Epithelial cell of proximal tubule (primary cell): ENCODE measurements around the gene HJURP. TPM values are rescaled to one million over a fixed set of nuclear protein-coding genes. Genes with fewer than 3 reads are reported as not detected.

Source experiments
- DNase-seq: peaks from one replicate; pipeline ENCODE4 v3.0.0-alpha.2; 2011; ENCODE audit warnings: low read depth
- H3K4me3 ChIP-seq: 2 replicates; pipeline ENCODE4 v1.5.1; 2011; ENCODE audit warnings: low read depth, mild to moderate bottlenecking, low read length
- total RNA-seq: library from RNA; depleted of rRNA; stranded (reverse); fragments of >200 nt; gene quantifications from 2 replicates; pipeline ENCODE4 v1.2.3, GENCODE V29; 2015
- TF ChIP-seq, protein P1 (sequence below): conservative IDR thresholded peaks from 2 replicates; pipeline ENCODE4 v1.5.1; 2012; ENCODE audit warnings: low read depth, mild to moderate bottlenecking, low read length

Gene HJURP
- total RNA-seq, 1 donor from 2014 or later, result 64.9 TPM

DNA sequence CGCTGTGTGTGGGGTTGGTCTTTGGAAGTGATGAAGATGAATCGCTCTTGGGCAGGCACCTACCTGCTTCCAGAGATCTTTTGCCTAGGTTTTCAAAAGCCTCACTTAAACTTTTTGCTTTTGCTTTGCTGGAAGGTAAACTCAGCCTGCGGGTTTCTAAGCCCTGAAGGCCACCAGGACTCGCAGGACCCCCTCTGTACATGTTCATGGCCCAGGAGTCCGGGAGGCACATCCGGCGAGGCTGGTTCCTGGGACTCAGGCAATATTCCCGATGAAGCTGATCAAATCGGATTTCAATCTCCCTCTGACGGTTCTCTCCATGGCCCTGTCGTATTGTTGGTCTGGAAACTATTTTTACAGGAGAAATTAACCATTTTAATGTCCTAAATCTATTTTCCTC is 13.2 kb downstream of the HJURP start:
- no peak for DNase-seq
- TF ChIP-seq, protein P1, sequence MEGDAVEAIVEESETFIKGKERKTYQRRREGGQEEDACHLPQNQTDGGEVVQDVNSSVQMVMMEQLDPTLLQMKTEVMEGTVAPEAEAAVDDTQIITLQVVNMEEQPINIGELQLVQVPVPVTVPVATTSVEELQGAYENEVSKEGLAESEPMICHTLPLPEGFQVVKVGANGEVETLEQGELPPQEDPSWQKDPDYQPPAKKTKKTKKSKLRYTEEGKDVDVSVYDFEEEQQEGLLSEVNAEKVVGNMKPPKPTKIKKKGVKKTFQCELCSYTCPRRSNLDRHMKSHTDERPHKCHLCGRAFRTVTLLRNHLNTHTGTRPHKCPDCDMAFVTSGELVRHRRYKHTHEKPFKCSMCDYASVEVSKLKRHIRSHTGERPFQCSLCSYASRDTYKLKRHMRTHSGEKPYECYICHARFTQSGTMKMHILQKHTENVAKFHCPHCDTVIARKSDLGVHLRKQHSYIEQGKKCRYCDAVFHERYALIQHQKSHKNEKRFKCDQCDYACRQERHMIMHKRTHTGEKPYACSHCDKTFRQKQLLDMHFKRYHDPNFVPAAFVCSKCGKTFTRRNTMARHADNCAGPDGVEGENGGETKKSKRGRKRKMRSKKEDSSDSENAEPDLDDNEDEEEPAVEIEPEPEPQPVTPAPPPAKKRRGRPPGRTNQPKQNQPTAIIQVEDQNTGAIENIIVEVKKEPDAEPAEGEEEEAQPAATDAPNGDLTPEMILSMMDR, result no peak
- no peak overlapping the region for H3K4me3 ChIP-seq

DNA sequence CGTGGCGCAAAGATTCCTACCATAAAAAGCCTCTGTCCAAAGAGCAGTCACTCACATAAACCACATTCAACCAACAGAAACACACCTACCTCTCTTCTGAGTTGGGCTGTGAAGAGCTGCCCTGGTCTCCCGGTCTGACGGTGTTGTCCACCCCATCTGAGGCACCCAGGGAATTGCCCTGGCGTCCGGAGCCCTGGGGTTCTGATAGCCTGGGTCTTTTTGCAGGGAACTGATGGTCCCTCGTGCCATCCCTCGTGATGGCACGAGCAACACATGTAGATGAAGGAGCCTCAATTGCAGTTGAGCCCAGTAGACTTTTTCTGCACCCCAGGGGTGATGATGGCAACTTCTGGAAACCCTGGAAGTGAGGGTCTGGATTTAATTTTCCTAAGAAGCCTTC is 13.8 kb downstream of the HJURP start:
- no peak overlapping the region for H3K4me3 ChIP-seq
- DNase-seq, result no peak
- TF ChIP-seq, protein P1, result no peak

DNA sequence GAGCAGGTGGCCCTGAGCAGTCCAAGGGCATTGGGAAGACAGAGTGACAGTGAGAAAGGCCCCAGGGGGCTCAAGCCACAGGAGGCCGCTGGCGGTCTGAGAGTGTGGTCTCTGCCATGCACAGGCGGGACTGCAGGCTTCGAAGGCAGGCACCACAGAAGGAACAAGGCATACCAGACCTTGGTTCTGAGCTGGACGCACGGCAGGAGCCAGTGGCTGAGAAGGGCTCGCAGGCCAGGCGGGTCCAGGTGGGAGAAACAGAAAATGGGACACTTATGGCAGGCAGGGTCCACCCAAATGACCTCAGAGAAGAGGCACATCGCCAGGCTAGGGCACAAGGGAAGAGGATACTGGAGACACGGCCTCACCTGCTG is 14.9 kb downstream of the HJURP start:
- H3K4me3 ChIP-seq, result no peak overlapping the region
- TF ChIP-seq, protein P1, result no peak
- DNase-seq, result no peak

DNA sequence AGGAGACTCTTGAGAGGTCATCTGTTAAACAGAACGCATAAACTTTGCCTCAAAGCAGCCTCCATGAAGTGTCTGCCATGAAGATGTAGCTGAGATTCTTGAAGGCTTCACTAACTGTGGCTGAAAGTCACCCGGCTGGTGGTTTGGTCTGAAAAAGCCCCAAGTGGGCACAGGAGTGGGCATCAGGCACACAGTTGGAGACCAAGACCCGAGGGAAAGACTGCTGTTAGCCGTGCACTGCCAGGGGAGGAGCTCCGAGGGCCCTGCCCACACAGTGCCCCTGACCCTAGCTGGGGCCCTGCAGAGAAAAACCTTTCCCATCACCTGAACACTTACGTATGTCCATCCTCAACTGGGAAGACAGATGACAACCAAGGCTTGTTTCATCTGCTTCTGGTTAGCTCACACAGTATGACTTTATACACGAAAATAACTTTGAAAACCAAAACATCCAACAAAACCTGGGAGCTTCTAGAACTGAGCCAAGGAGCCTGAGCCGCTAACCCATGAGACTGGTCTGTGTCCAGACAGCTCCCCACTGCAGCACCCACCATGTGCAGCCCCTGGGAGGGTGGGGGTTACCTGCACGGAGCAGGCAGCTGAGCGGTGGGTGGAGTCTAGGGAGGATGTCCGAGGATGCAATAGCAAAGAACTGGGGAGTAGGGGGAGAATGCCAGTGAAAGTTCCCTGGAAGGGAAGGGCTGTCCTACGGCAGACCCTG is 15.4 kb downstream of the HJURP start:
- no peak for DNase-seq
- TF ChIP-seq, protein P1, result no peak

DNA sequence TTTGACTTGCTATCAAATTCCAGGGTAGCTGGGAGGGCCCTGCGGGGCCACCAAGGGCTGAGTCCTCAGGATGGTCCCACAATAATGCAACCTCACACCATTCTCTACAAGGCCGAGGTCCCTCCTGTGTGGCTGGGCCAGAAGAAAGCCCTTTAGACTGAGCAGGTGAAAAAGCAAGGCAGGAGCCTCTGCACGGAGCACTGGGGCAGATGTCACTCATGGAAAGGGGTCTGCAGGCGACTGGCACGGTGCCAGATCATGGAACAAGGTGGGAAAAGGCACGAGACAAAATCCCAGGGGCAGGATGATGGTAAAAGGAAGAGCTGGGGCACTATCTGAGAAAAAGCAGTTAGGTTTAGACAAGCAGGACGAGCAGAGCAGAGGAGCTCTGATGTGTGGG is 16.1 kb downstream of the HJURP start:
- H3K4me3 ChIP-seq, result no peak overlapping the region
- DNase-seq, result no peak

More for the DNA sequence above, 15.4 kb downstream of the HJURP start:
- H3K4me3 ChIP-seq, result no peak overlapping the region

DNA sequence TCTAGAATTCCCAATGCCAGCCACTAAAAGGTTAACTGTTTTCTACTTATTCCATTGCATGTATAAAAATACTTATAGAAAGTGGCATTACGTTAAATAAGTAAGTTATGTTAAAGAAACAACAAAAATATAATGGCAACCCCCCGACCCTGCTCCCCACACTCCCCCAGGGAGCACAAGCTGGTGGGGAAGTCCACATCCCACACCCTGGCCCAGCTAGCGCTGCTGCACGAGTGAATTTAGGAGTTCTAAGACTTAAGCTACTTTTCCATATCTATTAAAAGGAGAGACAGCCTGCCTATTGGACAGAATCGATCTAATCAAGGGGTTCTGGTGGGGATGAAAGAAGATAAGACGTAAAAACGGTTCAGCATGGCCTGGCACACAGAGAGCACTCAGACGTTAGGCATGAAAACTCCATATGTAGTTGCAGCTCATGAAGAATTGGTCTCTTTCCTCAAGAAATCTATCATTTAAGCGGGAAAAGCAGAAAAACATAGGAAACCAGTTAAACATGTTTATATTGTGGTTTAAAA is 16.6 kb downstream of the HJURP start:
- TF ChIP-seq, protein P1, result no peak
- DNase-seq, result no peak
- no peak overlapping the region for H3K4me3 ChIP-seq

More for the DNA sequence above, 16.1 kb downstream of the HJURP start:
- TF ChIP-seq, protein P1, result no peak

DNA sequence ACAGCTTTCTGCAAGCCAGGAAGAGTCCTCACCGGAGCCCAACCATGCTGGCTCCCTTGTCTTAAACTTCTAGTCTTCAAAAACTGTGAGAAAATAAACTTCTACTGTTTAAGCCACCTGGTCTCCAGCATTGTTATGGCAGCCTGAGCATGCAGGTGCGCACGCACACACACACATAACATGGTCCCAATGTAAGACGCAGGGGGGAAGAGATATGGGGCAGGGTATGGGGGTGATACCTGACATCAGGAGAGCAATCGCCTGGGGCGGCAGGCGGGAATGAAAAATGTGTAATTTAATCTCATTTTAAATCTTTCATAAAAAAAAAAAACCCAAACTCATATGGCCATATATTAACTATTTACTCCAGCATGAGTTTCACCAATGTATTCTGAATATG is 18.0 kb downstream of the HJURP start:
- DNase-seq, result no peak
- TF ChIP-seq, protein P1, result no peak
- no peak overlapping the region for H3K4me3 ChIP-seq
